Measurements from ENCODE around the gene DAPK2.

Gene DAPK2

GRCh38 chr15:64029633-64030032, 16.7 kb downstream of the DAPK2 start:
- no peak overlapping the region for H3K4me3 ChIP-seq (ENCODE audit: low read length)
- H3K4me1 ChIP-seq (ENCODE audit: insufficient read depth, low read length) = peaks cover 5% of the 10 kb centered on the region
- H3K27me3 ChIP-seq (ENCODE audit: insufficient read depth, low read length) = no peaks in the 10 kb centered on the region
- no peaks in the 10 kb centered on the region for H3K36me3 ChIP-seq (ENCODE audit: insufficient read depth, low read length)
- H2AFZ ChIP-seq (ENCODE audit: low read depth, low read length) = no peak overlapping the region
- H3K9me3 ChIP-seq (ENCODE audit: low read length) = no peaks in the 10 kb centered on the region

- Histone ChIP-seq H3K36me3 (ENCODE audit: insufficient read depth, low read length) (no peaks in the 10 kb centered on the region), H3K9me3 (ENCODE audit: low read length) (no peaks in the 10 kb centered on the region), H3K4me3 (ENCODE audit: low read length) (no peak overlapping the region), H3K27me3 (ENCODE audit: insufficient read depth, low read length) (no peaks in the 10 kb centered on the region), H2AFZ (ENCODE audit: low read depth, low read length) (no peak overlapping the region), H3K4me1 (ENCODE audit: insufficient read depth, low read length) (peaks cover 5% of the 10 kb centered on the region)
Observed at GRCh38 chr15:64029110-64029509, 17.2 kb downstream of the DAPK2 start.

- Histone ChIP-seq H3K9me3 (ENCODE audit: low read length) (no peaks in the 10 kb centered on the region), H3K4me3 (ENCODE audit: low read length) (no peak overlapping the region), H3K36me3 (ENCODE audit: insufficient read depth, low read length) (no peaks in the 10 kb centered on the region), H3K27me3 (ENCODE audit: insufficient read depth, low read length) (no peaks in the 10 kb centered on the region), H2AFZ (ENCODE audit: low read depth, low read length) (no peak overlapping the region), H3K4me1 (ENCODE audit: insufficient read depth, low read length) (peaks cover 5% of the 10 kb centered on the region)
Observed at GRCh38 chr15:64026591-64026990, 19.7 kb downstream of the DAPK2 start.

DNA sequence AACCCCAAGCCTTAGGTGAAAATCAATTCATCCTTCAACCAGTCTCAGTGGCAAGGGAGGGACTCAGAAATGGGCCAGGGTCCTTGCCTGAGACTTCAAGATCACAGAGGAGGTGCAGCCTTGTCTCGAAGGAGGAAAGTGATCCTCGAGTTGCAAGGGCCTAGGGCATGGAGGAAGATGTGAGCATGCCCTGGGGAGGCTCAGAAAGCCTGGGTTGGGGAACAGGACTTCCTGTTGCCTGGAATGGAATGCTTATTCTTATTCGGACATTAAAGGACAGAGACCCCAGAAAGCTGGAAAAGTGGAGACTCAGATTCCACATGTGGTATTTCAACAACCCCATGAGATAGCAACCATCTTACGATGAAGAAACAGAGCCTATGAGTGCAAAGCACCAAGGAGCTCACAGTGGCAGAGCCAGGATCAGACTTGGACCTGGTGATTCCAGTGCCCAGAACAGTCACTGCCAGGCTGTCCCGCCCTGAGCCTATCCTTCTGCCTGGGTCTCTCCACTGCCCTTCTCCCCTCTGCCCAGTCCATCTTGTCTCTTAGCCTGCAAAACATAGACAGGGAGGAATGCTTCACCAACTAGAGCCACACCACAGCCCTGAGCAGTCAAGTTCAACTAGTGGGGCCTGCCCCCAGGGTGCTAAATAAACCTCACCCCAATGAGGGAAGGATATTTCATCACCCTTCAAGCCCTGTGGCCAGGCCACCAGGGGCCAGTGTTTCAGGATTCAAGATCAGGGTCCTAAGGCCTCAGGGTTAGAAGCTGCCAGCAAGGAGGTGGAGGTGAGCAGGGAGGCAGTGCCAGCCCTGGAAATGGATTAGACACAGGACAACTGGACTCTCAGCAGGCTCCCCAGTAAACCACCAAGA, 21.9 kb downstream of the DAPK2 start:
- H2AFZ ChIP-seq (ENCODE audit: low read depth, low read length) = no peak overlapping the region
- no peaks in the 10 kb centered on the region for H3K36me3 ChIP-seq (ENCODE audit: insufficient read depth, low read length)
- H3K4me3 ChIP-seq (ENCODE audit: low read length) = no peak overlapping the region
- peaks cover 4% of the 10 kb centered on the region for H3K9me3 ChIP-seq (ENCODE audit: low read length)
- no peaks in the 10 kb centered on the region for H3K27me3 ChIP-seq (ENCODE audit: insufficient read depth, low read length)
- peaks cover 5% of the 10 kb centered on the region for H3K4me1 ChIP-seq (ENCODE audit: insufficient read depth, low read length)

DNA sequence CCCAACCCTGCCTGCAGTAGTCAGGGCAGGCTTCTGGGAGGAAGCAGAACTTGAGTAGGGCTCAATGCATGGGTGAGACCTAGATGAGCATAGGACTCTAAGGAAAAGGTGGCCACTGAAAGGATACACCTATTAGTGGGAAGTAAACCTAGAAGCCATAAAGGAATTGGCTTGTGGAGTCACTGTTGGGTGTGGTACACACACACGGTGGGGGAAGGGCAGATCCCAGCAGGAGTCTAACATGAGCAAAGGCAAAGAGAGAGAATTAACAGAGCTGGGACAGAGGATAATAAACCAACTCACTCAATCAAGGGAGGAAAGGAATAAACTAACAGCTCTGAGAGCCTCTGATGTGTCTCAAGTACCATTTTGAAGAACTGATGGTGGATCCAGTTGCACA, 23.1 kb downstream of the DAPK2 start:
- Histone ChIP-seq H3K27me3 (ENCODE audit: insufficient read depth, low read length) (no peaks in the 10 kb centered on the region), H3K4me1 (ENCODE audit: insufficient read depth, low read length) (no peaks in the 10 kb centered on the region), H3K36me3 (ENCODE audit: insufficient read depth, low read length) (no peaks in the 10 kb centered on the region)

GRCh38 chr15:64022571-64022970, 23.7 kb downstream of the DAPK2 start:
- no peak overlapping the region for H2AFZ ChIP-seq (ENCODE audit: low read depth, low read length)
- H3K4me1 ChIP-seq (ENCODE audit: insufficient read depth, low read length) = no peaks in the 10 kb centered on the region
- no peaks in the 10 kb centered on the region for H3K36me3 ChIP-seq (ENCODE audit: insufficient read depth, low read length)
- no peaks in the 10 kb centered on the region for H3K27me3 ChIP-seq (ENCODE audit: insufficient read depth, low read length)
- peaks cover 4% of the 10 kb centered on the region for H3K9me3 ChIP-seq (ENCODE audit: low read length)
- H3K4me3 ChIP-seq (ENCODE audit: low read length) = no peak overlapping the region

More for the DNA sequence above, 23.1 kb downstream of the DAPK2 start:
- no peak overlapping the region for H2AFZ ChIP-seq (ENCODE audit: low read depth, low read length)
- H3K4me3 ChIP-seq (ENCODE audit: low read length) = no peak overlapping the region
- H3K9me3 ChIP-seq (ENCODE audit: low read length) = peaks cover 4% of the 10 kb centered on the region

- no peaks in the 10 kb centered on the region for H3K36me3 ChIP-seq (ENCODE audit: insufficient read depth, low read length)
- no peaks in the 10 kb centered on the region for H3K4me1 ChIP-seq (ENCODE audit: insufficient read depth, low read length)
- no peaks in the 10 kb centered on the region for H3K27me3 ChIP-seq (ENCODE audit: insufficient read depth, low read length)
- H3K9me3 ChIP-seq (ENCODE audit: low read length) = peaks cover 4% of the 10 kb centered on the region
- H3K4me3 ChIP-seq (ENCODE audit: low read length) = no peak overlapping the region
- H2AFZ ChIP-seq (ENCODE audit: low read depth, low read length) = no peak overlapping the region
Observed at GRCh38 chr15:64019764-64020163, 26.5 kb downstream of the DAPK2 start.

DNA sequence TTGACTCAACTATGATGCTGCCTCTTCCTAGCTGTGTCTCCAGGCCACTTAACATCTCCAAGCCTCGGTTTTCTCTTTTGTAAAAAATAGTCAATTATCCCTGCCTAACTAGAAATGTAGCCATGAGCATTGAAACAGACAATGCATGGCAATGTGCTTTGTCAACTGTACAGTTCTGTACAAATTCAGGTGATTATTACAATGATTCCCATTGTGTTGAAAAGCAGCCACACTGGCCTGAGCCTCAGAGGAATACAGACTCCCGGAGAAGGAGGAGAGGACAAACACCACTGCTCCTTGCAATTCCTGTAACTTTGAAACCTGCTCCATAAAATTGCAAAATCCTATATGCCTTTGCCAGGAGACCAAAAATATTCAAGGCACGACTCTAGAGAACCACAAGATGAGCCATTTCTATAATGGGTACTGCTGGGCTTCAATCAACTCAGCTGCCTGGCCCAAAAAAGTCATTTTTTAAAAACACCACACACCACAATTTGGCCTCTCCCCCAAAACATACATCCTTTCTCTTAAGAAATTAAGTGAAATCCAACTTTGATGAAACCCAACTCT, 28.6 kb downstream of the DAPK2 start:
- no peak overlapping the region for H3K4me3 ChIP-seq (ENCODE audit: low read length)
- H3K27me3 ChIP-seq (ENCODE audit: insufficient read depth, low read length) = no peaks in the 10 kb centered on the region
- H3K36me3 ChIP-seq (ENCODE audit: insufficient read depth, low read length) = no peaks in the 10 kb centered on the region
- H3K9me3 ChIP-seq (ENCODE audit: low read length) = peaks cover 4% of the 10 kb centered on the region
- no peaks in the 10 kb centered on the region for H3K4me1 ChIP-seq (ENCODE audit: insufficient read depth, low read length)
- no peak overlapping the region for H2AFZ ChIP-seq (ENCODE audit: low read depth, low read length)

GRCh38 chr15:64017082-64017588, 29.1 kb downstream of the DAPK2 start:
- no peaks in the 10 kb centered on the region for H3K27me3 ChIP-seq (ENCODE audit: insufficient read depth, low read length)
- no peak overlapping the region for H2AFZ ChIP-seq (ENCODE audit: low read depth, low read length)
- no peaks in the 10 kb centered on the region for H3K36me3 ChIP-seq (ENCODE audit: insufficient read depth, low read length)
- H3K9me3 ChIP-seq (ENCODE audit: low read length) = peaks cover 4% of the 10 kb centered on the region
- no peaks in the 10 kb centered on the region for H3K4me1 ChIP-seq (ENCODE audit: insufficient read depth, low read length)
- H3K4me3 ChIP-seq (ENCODE audit: low read length) = no peak overlapping the region

DNA sequence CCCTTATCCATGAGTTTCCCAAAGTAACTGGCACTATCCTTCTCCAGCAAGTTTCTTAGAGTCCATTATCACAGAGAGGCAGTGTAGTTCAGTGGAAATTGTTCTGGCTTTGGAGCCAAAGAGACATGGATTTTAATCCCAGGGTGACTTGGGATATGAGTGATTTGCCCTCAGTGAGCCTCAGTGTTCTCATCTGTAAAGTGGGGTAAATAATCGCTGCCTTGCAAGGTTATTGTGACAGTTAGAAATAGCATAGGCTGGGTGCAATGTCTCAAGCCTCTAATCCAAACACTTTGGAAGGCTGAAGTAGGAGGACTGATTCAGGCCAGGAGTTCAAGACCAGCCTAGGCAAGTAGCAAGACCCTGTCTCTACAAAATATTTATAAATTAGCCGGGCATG, 30.0 kb downstream of the DAPK2 start:
- Histone ChIP-seq H3K4me3 (ENCODE audit: low read length) (no peak overlapping the region), H3K4me1 (ENCODE audit: insufficient read depth, low read length) (no peaks in the 10 kb centered on the region), H3K27me3 (ENCODE audit: insufficient read depth, low read length) (no peaks in the 10 kb centered on the region), H3K9me3 (ENCODE audit: low read length) (peaks cover 4% of the 10 kb centered on the region), H3K36me3 (ENCODE audit: insufficient read depth, low read length) (no peaks in the 10 kb centered on the region), H2AFZ (ENCODE audit: low read depth, low read length) (no peak overlapping the region)

DNA sequence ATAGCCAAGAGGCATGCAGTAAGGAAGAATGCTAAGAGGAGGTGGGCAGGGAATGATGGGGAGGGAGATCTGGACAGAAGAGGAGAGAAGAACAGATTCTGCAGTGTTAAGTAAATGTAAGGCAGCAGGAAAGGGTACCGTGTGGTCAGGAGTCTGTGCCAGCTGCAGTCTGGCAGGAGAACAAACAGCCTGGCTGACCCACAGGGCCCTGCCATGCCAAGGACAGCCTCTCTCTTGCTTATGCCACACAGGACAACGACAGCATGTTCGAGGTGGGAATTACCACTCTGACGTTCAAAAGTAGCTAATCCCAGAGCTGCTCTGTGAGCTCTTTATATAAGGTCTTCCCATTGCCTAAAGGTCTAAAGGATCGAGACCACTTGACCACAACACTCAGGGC, 31.3 kb downstream of the DAPK2 start:
- Histone ChIP-seq H3K4me1 (ENCODE audit: insufficient read depth, low read length) (no peaks in the 10 kb centered on the region), H3K4me3 (ENCODE audit: low read length) (no peak overlapping the region), H3K27me3 (ENCODE audit: insufficient read depth, low read length) (no peaks in the 10 kb centered on the region), H3K36me3 (ENCODE audit: insufficient read depth, low read length) (no peaks in the 10 kb centered on the region), H3K9me3 (ENCODE audit: low read length) (no peaks in the 10 kb centered on the region), H2AFZ (ENCODE audit: low read depth, low read length) (no peak overlapping the region)

DNA sequence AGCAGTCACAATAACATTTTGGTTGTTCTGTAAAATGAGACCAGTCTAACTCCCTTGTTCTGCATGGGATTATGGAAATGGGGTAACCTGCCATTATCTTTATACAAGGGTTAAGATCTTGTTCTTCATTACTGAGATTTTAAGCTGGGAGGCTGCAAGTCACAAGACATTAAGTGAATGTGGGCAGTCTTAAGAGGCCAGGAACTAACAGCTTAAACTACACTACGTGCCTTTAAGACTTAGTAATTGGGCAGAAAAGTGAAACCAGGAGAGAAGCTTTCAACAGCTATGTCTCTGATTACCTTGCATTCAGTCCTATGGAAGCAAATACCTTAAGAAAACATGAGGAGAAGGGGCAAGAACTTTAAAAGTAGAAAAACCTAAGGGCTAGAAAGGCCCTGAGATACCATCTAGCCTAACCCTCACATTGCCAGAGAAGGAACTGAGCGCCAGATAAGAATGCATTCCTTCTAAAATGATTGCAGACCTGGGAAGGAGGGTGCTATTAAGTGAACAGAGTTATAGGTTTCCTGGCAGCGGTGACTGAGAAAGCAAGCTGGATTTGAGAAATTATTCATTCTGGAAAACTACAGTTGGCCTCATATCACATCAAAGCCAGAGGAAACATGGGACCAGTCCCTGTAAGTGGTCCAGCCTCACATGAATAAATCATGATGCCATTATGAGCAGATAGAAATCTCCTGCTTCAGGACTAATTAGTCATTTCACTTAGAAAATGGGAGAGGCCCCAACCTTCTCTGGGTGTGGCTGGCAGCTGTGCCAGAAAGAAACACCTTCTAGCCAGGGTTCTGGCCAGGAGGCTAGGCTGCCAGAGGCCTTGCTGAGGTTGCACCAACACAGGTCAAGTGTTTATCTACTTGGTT, 32.9 kb downstream of the DAPK2 start:
- H3K4me1 ChIP-seq (ENCODE audit: insufficient read depth, low read length) = no peaks in the 10 kb centered on the region
- no peak overlapping the region for H3K4me3 ChIP-seq (ENCODE audit: low read length)
- no peaks in the 10 kb centered on the region for H3K27me3 ChIP-seq (ENCODE audit: insufficient read depth, low read length)
- no peaks in the 10 kb centered on the region for H3K9me3 ChIP-seq (ENCODE audit: low read length)
- H3K36me3 ChIP-seq (ENCODE audit: insufficient read depth, low read length) = no peaks in the 10 kb centered on the region
- no peak overlapping the region for H2AFZ ChIP-seq (ENCODE audit: low read depth, low read length)

DNA sequence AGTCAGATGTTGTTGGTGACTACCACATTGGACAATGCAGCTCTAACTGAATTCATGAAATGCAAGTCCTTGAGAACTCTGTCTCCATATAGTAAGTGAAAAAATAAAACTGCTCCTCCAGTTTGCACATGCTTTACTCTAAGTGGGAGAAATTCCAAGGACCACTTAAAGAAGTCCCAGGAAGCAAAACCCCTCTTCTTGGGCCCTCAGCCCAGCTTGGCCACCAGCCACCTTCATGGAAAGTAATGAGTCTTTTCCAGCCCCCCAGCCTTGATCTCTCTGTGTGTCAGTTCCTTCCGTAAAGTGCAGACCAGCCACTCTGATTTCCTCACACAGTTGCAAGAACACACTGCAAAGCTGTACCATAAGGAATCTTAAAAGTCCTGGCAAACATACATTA, 34.5 kb downstream of the DAPK2 start:
- Histone ChIP-seq H3K4me1 (ENCODE audit: insufficient read depth, low read length) (no peaks in the 10 kb centered on the region), H2AFZ (ENCODE audit: low read depth, low read length) (no peak overlapping the region), H3K9me3 (ENCODE audit: low read length) (no peaks in the 10 kb centered on the region), H3K4me3 (ENCODE audit: low read length) (no peak overlapping the region), H3K36me3 (ENCODE audit: insufficient read depth, low read length) (no peaks in the 10 kb centered on the region), H3K27me3 (ENCODE audit: insufficient read depth, low read length) (no peaks in the 10 kb centered on the region)
